ENCODE measurements around the gene MYO9A. TPM values are rescaled to one million over a fixed set of nuclear protein-coding genes. Genes with fewer than 3 reads are reported as not detected.

Gene MYO9A
- total RNA-seq, 1 donor from 2014 or later, result 39.2 TPM

DNA sequence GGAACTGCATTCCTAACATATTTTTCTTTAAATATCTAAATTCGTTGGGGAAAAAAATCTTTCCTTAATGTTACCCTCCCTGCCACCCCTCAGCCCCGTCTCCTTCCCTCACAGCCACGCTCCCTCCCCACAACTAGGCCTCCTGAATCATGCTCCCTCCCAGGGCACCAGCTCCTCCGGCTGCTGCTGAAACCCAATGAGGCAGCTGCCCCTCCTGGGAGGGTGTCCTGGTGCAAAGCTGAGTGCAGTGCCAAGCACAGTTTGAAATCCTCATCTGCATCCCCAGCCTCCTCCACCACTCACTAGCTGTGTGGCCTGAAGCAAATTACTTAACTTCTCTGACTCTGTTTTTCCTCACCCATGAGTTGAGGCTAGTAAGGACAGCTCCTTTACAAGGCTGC is 310.3 kb downstream of the MYO9A start:
- Mint-ChIP-seq H3K9me3 (ENCODE audit: unreplicated experiment) (no peaks in the 10 kb centered on the region), H3K36me3 (ENCODE audit: low read depth, unreplicated experiment) (no peaks in the 10 kb centered on the region), H3K4me1 (ENCODE audit: unreplicated experiment) (peaks cover 19% of the 10 kb centered on the region), H3K27me3 (ENCODE audit: unreplicated experiment) (peaks cover 1% of the 10 kb centered on the region), H3K4me3 (ENCODE audit: unreplicated experiment) (no peak overlapping the region), H3K27ac (ENCODE audit: unreplicated experiment) (peak overlapping the region; percentile 57)
- TF ChIP-seq, protein P1, sequence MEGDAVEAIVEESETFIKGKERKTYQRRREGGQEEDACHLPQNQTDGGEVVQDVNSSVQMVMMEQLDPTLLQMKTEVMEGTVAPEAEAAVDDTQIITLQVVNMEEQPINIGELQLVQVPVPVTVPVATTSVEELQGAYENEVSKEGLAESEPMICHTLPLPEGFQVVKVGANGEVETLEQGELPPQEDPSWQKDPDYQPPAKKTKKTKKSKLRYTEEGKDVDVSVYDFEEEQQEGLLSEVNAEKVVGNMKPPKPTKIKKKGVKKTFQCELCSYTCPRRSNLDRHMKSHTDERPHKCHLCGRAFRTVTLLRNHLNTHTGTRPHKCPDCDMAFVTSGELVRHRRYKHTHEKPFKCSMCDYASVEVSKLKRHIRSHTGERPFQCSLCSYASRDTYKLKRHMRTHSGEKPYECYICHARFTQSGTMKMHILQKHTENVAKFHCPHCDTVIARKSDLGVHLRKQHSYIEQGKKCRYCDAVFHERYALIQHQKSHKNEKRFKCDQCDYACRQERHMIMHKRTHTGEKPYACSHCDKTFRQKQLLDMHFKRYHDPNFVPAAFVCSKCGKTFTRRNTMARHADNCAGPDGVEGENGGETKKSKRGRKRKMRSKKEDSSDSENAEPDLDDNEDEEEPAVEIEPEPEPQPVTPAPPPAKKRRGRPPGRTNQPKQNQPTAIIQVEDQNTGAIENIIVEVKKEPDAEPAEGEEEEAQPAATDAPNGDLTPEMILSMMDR (IDR thresholded peaks at IDR 0.05; ENCODE audit: unreplicated experiment), result no peak
- DNase-seq (ENCODE audit: low spot score), result no peak

DNA sequence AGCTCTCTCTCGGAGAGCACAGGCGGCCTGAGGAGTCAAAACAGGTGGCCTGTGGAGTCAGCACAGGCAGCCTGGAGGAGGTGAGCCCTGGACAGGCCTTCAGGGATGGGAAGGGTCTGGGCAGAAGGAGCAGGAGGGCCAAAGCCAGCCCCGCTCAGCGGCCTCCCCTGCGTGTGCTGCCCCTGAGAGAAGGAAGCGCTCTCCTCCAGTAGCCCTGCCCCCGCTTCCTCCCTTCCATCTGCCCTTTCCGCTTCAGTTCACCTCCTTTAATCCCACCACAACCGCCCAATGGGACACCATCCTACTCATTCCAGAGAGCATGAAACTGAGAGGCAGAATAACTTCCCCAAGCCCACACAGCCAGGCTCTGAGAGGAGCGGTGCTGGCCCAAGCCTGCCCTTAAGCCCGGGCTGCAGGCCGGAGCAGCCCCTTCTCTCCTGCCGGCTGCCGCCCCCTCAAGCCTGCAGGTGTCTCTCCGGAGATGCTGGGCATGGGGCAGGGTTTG is 310.8 kb downstream of the MYO9A start:
- Mint-ChIP-seq H3K4me1 (ENCODE audit: unreplicated experiment) (peaks cover 19% of the 10 kb centered on the region), H3K27me3 (ENCODE audit: unreplicated experiment) (peaks cover 1% of the 10 kb centered on the region), H3K4me3 (ENCODE audit: unreplicated experiment) (no peak overlapping the region), H3K27ac (ENCODE audit: unreplicated experiment) (peak overlapping the region; percentile 57), H3K36me3 (ENCODE audit: low read depth, unreplicated experiment) (no peaks in the 10 kb centered on the region), H3K9me3 (ENCODE audit: unreplicated experiment) (no peaks in the 10 kb centered on the region)
- DNase-seq (ENCODE audit: low spot score), result no peak
- TF ChIP-seq, protein P1 (IDR thresholded peaks at IDR 0.05; ENCODE audit: unreplicated experiment), result no peak

DNA sequence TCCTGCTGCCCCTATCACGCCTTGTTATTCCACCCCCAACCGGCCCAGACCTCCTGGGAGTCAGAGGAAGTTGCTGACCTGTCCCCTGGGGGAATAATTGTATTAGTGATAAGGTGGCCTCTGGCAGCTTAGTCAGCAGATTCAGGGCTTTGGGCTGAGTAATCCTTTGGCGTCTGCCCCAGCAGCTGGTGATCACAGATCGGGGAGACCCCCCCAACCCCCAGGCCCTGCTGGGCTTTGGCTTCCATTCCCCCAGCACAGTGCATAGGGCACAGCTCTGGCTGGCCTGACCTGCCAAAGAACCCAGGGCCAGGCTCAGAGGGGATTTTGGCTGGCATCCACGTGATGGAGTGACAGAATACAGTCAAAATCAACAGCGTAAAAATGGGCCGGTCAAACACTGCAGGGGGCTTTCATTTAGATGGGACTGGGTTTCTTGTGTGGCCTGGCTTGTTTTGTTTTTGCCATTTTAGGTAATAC is 311.5 kb downstream of the MYO9A start:
- no peak for DNase-seq (ENCODE audit: low spot score)
- H3K4me3 Mint-ChIP-seq (ENCODE audit: unreplicated experiment), result no peak overlapping the region

DNA sequence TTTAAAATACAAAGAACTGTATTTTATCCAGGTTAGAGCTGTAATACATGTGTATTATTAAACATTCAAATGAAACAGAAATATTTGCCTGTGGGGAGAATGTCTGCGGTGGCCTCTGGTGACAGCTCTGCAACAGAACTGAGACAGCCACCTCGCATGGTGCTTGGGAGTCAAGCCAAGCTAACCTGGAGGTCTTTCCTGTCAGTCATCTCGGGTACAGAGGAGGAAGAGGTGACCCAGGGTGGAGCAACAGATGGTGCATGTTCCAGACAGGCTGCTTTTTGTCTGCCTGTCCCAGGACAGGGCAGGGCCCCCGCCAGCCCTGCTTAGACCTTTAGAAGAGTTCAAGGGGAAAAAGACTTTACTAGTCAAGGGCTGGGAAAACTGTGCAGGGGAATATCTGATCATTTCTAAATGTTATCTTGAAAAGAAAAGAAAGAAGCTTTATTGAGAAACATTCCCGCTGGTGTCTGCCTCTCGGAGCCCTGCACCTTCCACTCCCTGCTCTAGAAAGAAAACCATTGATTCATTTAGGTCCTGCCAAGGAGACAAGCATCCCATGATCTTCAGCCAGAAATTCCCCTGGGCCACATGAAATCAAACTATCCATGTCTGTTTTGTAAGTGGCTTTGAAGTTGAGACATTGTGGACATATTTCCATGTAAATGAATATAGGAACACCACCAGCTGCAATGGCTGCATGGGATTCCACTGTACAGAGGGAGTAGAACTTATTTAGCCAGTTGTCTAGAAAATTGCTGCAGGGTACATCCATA is 313.1 kb downstream of the MYO9A start:
- TF ChIP-seq, protein P1 (IDR thresholded peaks at IDR 0.05; ENCODE audit: unreplicated experiment), result no peak
- no peaks in the 10 kb centered on the region for H3K9me3 Mint-ChIP-seq (ENCODE audit: unreplicated experiment)
- no peaks in the 10 kb centered on the region for H3K36me3 Mint-ChIP-seq (ENCODE audit: low read depth, unreplicated experiment)
- H3K4me3 Mint-ChIP-seq (ENCODE audit: unreplicated experiment), result no peak overlapping the region
- peaks cover 25% of the 10 kb centered on the region for H3K4me1 Mint-ChIP-seq (ENCODE audit: unreplicated experiment)
- peaks cover 4% of the 10 kb centered on the region for H3K27me3 Mint-ChIP-seq (ENCODE audit: unreplicated experiment)
- DNase-seq (ENCODE audit: low spot score), result no peak
- H3K27ac Mint-ChIP-seq (ENCODE audit: unreplicated experiment), result no peak overlapping the region

More for the DNA sequence above, 311.5 kb downstream of the MYO9A start:
- Mint-ChIP-seq H3K27me3 (ENCODE audit: unreplicated experiment) (peaks cover 1% of the 10 kb centered on the region), H3K36me3 (ENCODE audit: low read depth, unreplicated experiment) (no peaks in the 10 kb centered on the region), H3K4me1 (ENCODE audit: unreplicated experiment) (peaks cover 19% of the 10 kb centered on the region), H3K27ac (ENCODE audit: unreplicated experiment) (peak overlapping the region; percentile 48), H3K9me3 (ENCODE audit: unreplicated experiment) (no peaks in the 10 kb centered on the region)
- TF ChIP-seq, protein P1 (IDR thresholded peaks at IDR 0.05; ENCODE audit: unreplicated experiment), result no peak

DNA sequence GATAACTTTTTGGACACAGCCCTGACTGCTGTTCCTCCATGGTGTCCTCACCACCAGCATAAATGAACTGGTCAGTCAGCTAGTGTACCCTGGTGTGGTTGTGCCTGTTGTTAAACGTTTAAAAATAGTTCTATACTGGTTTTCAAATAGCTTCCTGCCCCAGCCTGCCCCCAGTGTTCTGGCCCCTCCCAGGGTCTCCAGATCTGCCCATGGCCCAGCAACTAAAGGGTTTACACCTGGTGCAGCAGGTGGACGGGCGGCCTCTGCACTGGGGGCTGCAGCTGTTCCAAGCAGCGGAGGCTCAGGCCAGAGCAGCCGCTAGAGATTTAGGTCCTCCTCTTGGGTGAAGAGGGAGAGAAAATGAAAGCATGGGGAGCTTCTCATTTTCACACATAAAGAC is 313.7 kb downstream of the MYO9A start:
- DNase-seq (ENCODE audit: low spot score), result no peak
- Mint-ChIP-seq H3K4me3 (ENCODE audit: unreplicated experiment) (no peak overlapping the region), H3K36me3 (ENCODE audit: low read depth, unreplicated experiment) (no peaks in the 10 kb centered on the region), H3K9me3 (ENCODE audit: unreplicated experiment) (no peaks in the 10 kb centered on the region), H3K4me1 (ENCODE audit: unreplicated experiment) (peaks cover 26% of the 10 kb centered on the region), H3K27ac (ENCODE audit: unreplicated experiment) (no peak overlapping the region), H3K27me3 (ENCODE audit: unreplicated experiment) (peaks cover 2% of the 10 kb centered on the region)
- TF ChIP-seq, protein P1 (IDR thresholded peaks at IDR 0.05; ENCODE audit: unreplicated experiment), result no peak

All from endothelial cell (in vitro differentiated cells).